ENCODE results near the gene EFCAB7. TPM values are rescaled to one million over a fixed set of nuclear protein-coding genes. Genes with fewer than 3 reads are reported as not detected.

Gene EFCAB7
- total RNA-seq, 2 donors from 2014 or later = 9.8 to 11.6 TPM

- no peaks in the 10 kb centered on the region for H3K36me3 ChIP-seq
- intact Hi-C loops (cut with DNase I) = loop anchor here (5.0 kb wide), 3 partner anchors 75 to 630 kb away; no protein-coding TSS in a partner anchor
- no peaks in the 10 kb centered on the region for H3K9me3 ChIP-seq
- no peaks in the 10 kb centered on the region for H3K27me3 ChIP-seq (replicated peaks; ENCODE audit: insufficient read depth)
- 95% methylated on average over 6 of the region's 6 CpGs for WGBS
- H3K4me3 ChIP-seq = no peak overlapping the region
- no peak for TF ChIP-seq POLR2AphosphoS5 (IDR thresholded peaks at IDR 0.05)
- no peak for TF ChIP-seq POLR2A (IDR thresholded peaks at IDR 0.05)
- no peak for TF ChIP-seq CTCF (IDR thresholded peaks at IDR 0.05)
- H3K27ac ChIP-seq = no peak overlapping the region
- no peaks in the 10 kb centered on the region for H3K4me1 ChIP-seq (replicated peaks)
- DNase-seq (ENCODE audit: low spot score) = no peak
Measured at GRCh38 chr1:63617450-63617849, 94.1 kb downstream of the EFCAB7 start.

- no peaks in the 10 kb centered on the region for H3K9me3 ChIP-seq
- no peak overlapping the region for H3K4me3 ChIP-seq
- TF ChIP-seq POLR2AphosphoS5 (IDR thresholded peaks at IDR 0.05) (no peak), CTCF (IDR thresholded peaks at IDR 0.05) (no peak), POLR2A (IDR thresholded peaks at IDR 0.05) (no peak)
- H3K4me1 ChIP-seq (replicated peaks) = no peaks in the 10 kb centered on the region
- H3K27me3 ChIP-seq (replicated peaks; ENCODE audit: insufficient read depth) = no peaks in the 10 kb centered on the region
- intact Hi-C loops (cut with DNase I) = loop anchor here (5.0 kb wide), 3 partner anchors 74 to 629 kb away; no protein-coding TSS in a partner anchor
- H3K27ac ChIP-seq = no peak overlapping the region
- no peak for DNase-seq (ENCODE audit: low spot score)
- no peaks in the 10 kb centered on the region for H3K36me3 ChIP-seq
Measured at GRCh38 chr1:63618011-63618410, 94.7 kb downstream of the EFCAB7 start.

GRCh38 chr1:63619558-63619957, 96.2 kb downstream of the EFCAB7 start:
- H3K4me3 ChIP-seq = no peak overlapping the region
- DNase-seq (ENCODE audit: low spot score) = no peak
- H3K9me3 ChIP-seq = no peaks in the 10 kb centered on the region
- no peak overlapping the region for H3K27ac ChIP-seq
- WGBS = 95% methylated on average over 4 of the region's 4 CpGs
- H3K4me1 ChIP-seq (replicated peaks) = no peaks in the 10 kb centered on the region
- intact Hi-C loops (cut with DNase I) = loop anchor here (5.0 kb wide), 3 partner anchors 73 to 628 kb away; no protein-coding TSS in a partner anchor
- no peak for TF ChIP-seq CTCF (IDR thresholded peaks at IDR 0.05)
- no peaks in the 10 kb centered on the region for H3K27me3 ChIP-seq (replicated peaks; ENCODE audit: insufficient read depth)
- no peaks in the 10 kb centered on the region for H3K36me3 ChIP-seq

- Histone ChIP-seq H3K36me3 (no peaks in the 10 kb centered on the region), H3K27me3 (replicated peaks; ENCODE audit: insufficient read depth) (no peaks in the 10 kb centered on the region), H3K4me1 (replicated peaks) (no peaks in the 10 kb centered on the region), H3K9me3 (no peaks in the 10 kb centered on the region), H3K27ac (no peak overlapping the region), H3K4me3 (no peak overlapping the region)
- intact Hi-C loops (cut with DNase I) = no loop called here
- WGBS = 90% methylated on average over 5 of the region's 5 CpGs
- TF ChIP-seq POLR2AphosphoS5 (IDR thresholded peaks at IDR 0.05) = no peak
- no peak for TF ChIP-seq CTCF (IDR thresholded peaks at IDR 0.05)
- no peak for TF ChIP-seq POLR2A (IDR thresholded peaks at IDR 0.05)
- DNase-seq (ENCODE audit: low spot score) = no peak
Measured at GRCh38 chr1:63620671-63621070, 97.3 kb downstream of the EFCAB7 start.

GRCh38 chr1:63621075-63621474, 97.8 kb downstream of the EFCAB7 start:
- intact Hi-C loops (cut with DNase I) = no loop called here
- H3K36me3 ChIP-seq = no peaks in the 10 kb centered on the region
- TF ChIP-seq CTCF (IDR thresholded peaks at IDR 0.05) = no peak
- peak overlapping the region in 1 of 2 donors; percentile 36 for H3K27ac ChIP-seq
- 27% methylated on average over 3 of the region's 3 CpGs for WGBS
- H3K9me3 ChIP-seq = no peaks in the 10 kb centered on the region
- H3K4me3 ChIP-seq = no peak overlapping the region
- DNase-seq (ENCODE audit: low spot score) = no peak
- H3K27me3 ChIP-seq (replicated peaks; ENCODE audit: insufficient read depth) = no peaks in the 10 kb centered on the region
- no peaks in the 10 kb centered on the region for H3K4me1 ChIP-seq (replicated peaks)
